GM21515 (cell line): ENCODE measurements around the gene CDC42SE1.

Experiments
- ATAC-seq: cut with Tn5 transposase; IDR thresholded peaks from one replicate; pipeline ENCODE4 v1.9.1; 2021; ENCODE audit not compliant: unreplicated experiment

CDC42SE1 gene

DNA sequence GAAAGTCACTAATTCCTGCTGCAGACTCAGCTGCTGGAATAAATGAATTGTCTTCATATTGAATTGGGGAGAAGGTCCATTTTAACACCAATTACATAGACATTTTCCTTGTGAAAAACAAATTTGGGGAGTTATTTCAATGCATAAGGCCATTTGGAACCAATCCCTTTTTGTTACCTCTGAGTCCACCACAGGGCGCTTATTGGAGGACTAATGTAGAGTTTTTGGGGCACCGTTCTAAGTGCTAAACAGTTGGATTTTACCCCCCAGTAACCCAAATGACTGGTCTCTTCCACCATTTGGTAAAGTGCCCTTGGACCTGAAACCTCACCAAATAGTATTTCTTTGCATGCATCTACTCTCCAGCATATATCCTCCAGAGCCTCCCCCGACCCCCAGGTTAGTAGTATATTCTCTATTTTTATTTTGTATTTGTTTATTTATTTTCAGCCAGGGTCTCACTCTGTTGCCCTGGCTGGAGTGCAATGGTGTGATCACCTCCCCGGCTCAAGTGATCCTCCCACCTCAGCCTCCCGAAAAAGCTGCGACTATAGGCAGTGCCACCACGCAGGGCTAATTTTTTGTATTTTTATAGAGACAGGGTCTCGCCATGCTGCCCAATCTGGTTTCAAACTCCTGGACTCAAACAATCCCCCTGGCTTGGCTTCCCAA, 49.6 kb downstream of the CDC42SE1 start:
- no peak for ATAC-seq

DNA sequence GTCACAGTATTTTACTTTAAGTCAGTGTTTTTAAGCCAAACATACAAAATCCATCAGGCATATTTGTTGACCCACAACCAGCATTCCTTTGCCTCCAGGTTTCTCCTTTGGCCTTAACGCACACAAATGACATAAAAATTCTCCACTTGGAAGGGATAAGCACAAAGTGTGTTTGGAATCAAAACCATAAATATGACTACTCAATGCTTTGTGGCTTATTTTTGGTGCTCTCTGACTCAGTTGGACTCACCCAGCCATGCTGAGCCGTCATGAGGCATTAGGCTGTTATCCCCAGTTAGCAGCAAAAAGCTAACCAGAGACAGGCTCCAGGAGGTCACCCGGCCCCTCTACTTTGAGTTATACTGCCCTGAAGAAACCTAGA, 50.2 kb downstream of the CDC42SE1 start:
- no peak for ATAC-seq

DNA sequence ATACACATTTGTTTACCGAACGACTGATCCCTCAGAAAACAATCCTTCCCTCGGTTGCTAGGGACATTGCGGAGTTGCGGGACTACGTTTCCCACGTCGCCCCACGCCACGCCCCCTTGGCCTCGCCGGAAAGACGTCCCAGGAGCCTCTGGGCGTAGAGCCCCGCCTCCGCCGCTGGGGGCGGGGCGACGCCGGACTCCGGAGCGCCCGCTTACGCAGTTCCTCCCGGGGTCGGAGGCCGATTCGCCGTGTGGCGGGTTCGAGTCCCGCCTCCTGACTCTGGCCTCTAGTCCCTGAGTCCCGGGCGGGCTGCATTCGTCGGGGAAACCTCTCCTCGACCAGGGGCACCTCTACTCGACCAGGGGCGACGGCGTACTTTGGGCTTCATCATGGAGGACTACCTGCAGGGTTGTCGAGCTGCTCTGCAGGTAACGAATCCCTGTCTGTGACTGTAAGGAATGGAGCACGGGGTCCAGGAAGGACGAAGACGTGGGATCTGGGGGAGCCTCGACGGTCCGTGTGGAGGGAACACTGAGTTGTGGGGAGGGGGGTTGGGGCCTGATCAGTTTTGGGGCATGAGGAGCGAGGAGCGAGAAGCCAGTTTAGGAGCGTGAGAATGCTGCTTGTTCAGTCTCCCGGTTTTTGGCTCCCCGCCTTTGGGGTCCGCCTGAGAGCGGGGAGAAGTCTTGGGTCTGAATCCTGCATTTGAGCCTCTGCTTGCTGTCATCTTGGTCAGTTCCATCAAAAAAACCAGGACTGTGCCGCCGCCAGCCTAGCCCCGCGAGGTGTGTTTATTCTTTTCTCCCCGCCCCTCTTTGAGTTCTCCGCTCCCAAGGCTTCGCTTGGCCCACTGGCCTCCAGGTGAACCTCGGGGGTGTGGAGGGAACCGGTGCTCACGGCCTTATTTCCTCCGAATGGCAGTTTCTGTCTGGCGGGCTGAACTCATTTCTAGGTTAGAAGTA, 50.9 kb downstream of the CDC42SE1 start, which contains the start of gene PRUNE1:
TSS of gene PRUNE1 (plus strand) at position 206 of the 962 bp plus-strand sequence. CDS start at position 390, 184 bp downstream.
- peak; percentile 61 for ATAC-seq

- ATAC-seq: no peak
Measured at GRCh38 chr1:151007853-151008243, 51.6 kb downstream of the CDC42SE1 start.

GRCh38 chr1:151006327-151007052, 52.9 kb downstream of the CDC42SE1 start, which contains the start of gene MINDY1:
MINDY1 (minus strand) TSS chr1:151006902; CDS start chr1:151002617, 4,285 bp downstream.
- no peak for ATAC-seq

- ATAC-seq: no peak
Measured at GRCh38 chr1:151005729-151006319, 53.6 kb downstream of the CDC42SE1 start.

DNA sequence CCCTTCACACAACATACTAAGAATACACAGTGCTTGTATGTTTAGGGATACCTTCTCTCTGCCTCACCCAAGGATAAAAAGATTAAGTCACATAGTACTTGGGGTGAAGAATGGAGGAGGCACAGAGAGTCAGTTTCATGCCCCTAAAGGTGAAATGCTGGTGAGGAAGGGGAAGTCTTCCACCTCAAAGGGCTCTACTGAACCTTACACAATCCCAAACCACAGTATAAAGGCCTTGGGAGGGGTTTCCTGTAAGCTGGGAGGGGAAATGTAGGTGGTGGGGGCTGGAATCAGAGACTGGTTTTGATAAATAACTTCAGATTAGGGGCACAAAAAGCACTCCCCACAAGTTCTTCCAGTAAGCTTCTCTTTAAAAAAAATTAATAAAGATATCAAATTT, 56.2 kb downstream of the CDC42SE1 start:
- ATAC-seq: no peak

DNA sequence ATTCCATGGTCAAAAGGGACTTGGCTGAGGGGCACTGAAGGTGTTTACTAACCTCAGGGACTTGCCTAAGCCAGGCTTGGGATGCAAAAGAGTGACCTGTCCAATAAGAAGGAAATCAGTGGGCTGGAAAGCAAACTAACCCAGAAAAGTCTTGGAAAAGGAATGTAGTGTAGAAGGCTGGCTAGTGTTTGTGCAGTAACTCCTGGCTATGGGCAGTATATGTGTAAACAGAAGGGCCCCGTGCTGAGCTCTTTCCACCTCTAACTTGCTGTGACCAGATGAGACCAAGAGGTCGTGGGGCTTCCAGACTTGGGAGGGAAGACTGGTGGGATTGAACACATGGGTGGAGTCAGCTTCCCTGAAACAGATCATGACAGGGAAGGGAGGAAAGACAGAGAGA, 56.8 kb downstream of the CDC42SE1 start:
- ATAC-seq: no peak

- no peak for ATAC-seq
Measured at GRCh38 chr1:151002051-151002450, 57.4 kb downstream of the CDC42SE1 start.

DNA sequence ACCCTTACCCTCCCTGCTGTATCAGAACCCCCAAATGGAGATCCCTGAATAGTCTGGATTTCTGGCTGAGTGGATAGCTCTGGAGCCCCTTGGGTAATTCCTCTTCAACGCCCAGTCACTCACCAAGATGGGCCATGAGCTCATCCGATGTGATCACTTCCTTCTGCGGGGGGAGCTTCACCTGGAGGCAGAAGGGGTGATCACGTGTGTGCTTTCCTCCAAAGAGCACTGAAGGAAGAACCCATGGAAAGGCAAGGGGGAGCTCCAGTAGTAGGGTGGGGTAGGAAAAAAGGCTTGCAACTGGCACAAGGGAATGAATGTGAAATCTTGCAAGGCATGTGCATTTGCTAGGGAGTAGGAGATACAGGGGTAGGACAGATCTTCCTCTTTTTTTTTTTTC, 57.8 kb downstream of the CDC42SE1 start:
- ATAC-seq: no peak
